ENCODE measurements around the gene CLCF1. TPM values are rescaled to one million over a fixed set of nuclear protein-coding genes. Genes with fewer than 3 reads are reported as not detected.

The CLCF1 gene
- total and polyA plus RNA-seq, 2 of the 13 experiments (the other 11 are each of a cell fraction or from before 2014, with no cell fraction given) = 0.49 to 0.78 TPM

GRCh38 chr11:67351275-67352005 lies 22.0 kb downstream of the CLCF1 start (continued):
- TF ChIP-seq HMGXB4 (CRISPR knock-in tag; IDR thresholded peaks at IDR 0.05; ENCODE audit: borderline replicate concordance in 1 of 2, low read depth in 1 of 2) = 0 out of 4 replicates have a peak, but pooled peaks of 1 of the 2 experiments have one; percentile 35
- 0 out of 2 replicates have a peak, but pooled peaks have one; percentile 44 for TF ChIP-seq ARNT2 (CRISPR knock-in tag; IDR thresholded peaks at IDR 0.05; ENCODE audit: low read depth)
- TF ChIP-seq NFE2L2 (IDR thresholded peaks at IDR 0.05; ENCODE audit: low read length) = no peak
- TF ChIP-seq ZNF652 (CRISPR knock-in tag; IDR thresholded peaks at IDR 0.05; ENCODE audit: borderline replicate concordance, low read depth) = peak; percentile 19; the same call in 1 of the 2 replicates
- TF ChIP-seq ZNF367 (CRISPR knock-in tag; IDR thresholded peaks at IDR 0.05; ENCODE audit: borderline replicate concordance) = no peak
- no peak for TF ChIP-seq HNF4G (IDR thresholded peaks at IDR 0.05; ENCODE audit: borderline replicate concordance, low read depth, low read length)
- no peak for TF ChIP-seq HNF4G (CRISPR knock-in tag; IDR thresholded peaks at IDR 0.05; ENCODE audit: borderline replicate concordance, low read depth)
- no peak for TF ChIP-seq ZBTB25 (CRISPR knock-in tag; IDR thresholded peaks at IDR 0.05)
- TF ChIP-seq MAF1 (CRISPR knock-in tag; IDR thresholded peaks at IDR 0.05; ENCODE audit: borderline replicate concordance) = no peak
- peak; percentile 86 for TF ChIP-seq CTCF (CRISPR knock-in tag; IDR thresholded peaks at IDR 0.05)
- no peak for TF ChIP-seq ZMYM4 (CRISPR knock-in tag; IDR thresholded peaks at IDR 0.05)
- TF ChIP-seq TEAD3 (CRISPR knock-in tag; optimal IDR thresholded peaks at IDR 0.05; ENCODE audit: borderline replicate concordance) = peak; percentile 15
- TF ChIP-seq DNMT1 (CRISPR knock-in tag; IDR thresholded peaks at IDR 0.05) = no peak
- no peak for TF ChIP-seq USF2 (IDR thresholded peaks at IDR 0.05; ENCODE audit: low read depth, low read length)
- TF ChIP-seq USF2 (CRISPR knock-in tag; IDR thresholded peaks at IDR 0.05; ENCODE audit: borderline replicate concordance) = no peak
- no peak for TF ChIP-seq ZMYM2 (CRISPR knock-in tag; IDR thresholded peaks at IDR 0.05)
- TF ChIP-seq NRL (CRISPR knock-in tag; IDR thresholded peaks at IDR 0.05; ENCODE audit: borderline replicate concordance) = no peak
- no peak for TF ChIP-seq UBTF (CRISPR knock-in tag; IDR thresholded peaks at IDR 0.05)
- no peak for TF ChIP-seq ZNF749 (CRISPR knock-in tag; IDR thresholded peaks at IDR 0.05; ENCODE audit: borderline replicate concordance)
- no peak for TF ChIP-seq SMARCC2 (IDR thresholded peaks at IDR 0.05)

All from HepG2 (cell line).